HG03159 (cell line): ENCODE data around the gene FAM124A.

ENCODE experiments used
- ATAC-seq: cut with Tn5 transposase; IDR thresholded peaks from one replicate; pipeline ENCODE4 v1.9.1; 2021; ENCODE audit warnings: mild to moderate bottlenecking, moderate library complexity; ENCODE audit not compliant: unreplicated experiment

FAM124A gene

GRCh38 chr13:51222037-51222685 lies at the start of gene FAM124A:
Gene FAM124A (plus strand): TSS chr13:51222398. CDS start chr13:51222502, 104 bp downstream.
- peak; percentile 86 for ATAC-seq

- ATAC-seq: no peak
Measured at GRCh38 chr13:51175021-51175420, 47.2 kb upstream of the FAM124A start.

GRCh38 chr13:51175639-51176038 lies 46.6 kb upstream of the FAM124A start:
- ATAC-seq: no peak

GRCh38 chr13:51177188-51177587 lies 45.0 kb upstream of the FAM124A start:
- ATAC-seq: no peak

- ATAC-seq: no peak
Measured at GRCh38 chr13:51178456-51179074, 43.6 kb upstream of the FAM124A start.

GRCh38 chr13:51179432-51179971 lies 42.7 kb upstream of the FAM124A start:
- ATAC-seq: no peak

- ATAC-seq: no peak
Measured at GRCh38 chr13:51180853-51181511, 41.2 kb upstream of the FAM124A start.

GRCh38 chr13:51181786-51182383 lies 40.3 kb upstream of the FAM124A start:
- no peak for ATAC-seq

- no peak for ATAC-seq
Measured at GRCh38 chr13:51191743-51192142, 30.5 kb upstream of the FAM124A start.

GRCh38 chr13:51192348-51192747 lies 29.9 kb upstream of the FAM124A start:
- no peak for ATAC-seq

GRCh38 chr13:51193387-51193786 lies 28.8 kb upstream of the FAM124A start:
- ATAC-seq: no peak

GRCh38 chr13:51194942-51195341 lies 27.3 kb upstream of the FAM124A start:
- no peak for ATAC-seq

- no peak for ATAC-seq
Measured at GRCh38 chr13:51201886-51202285, 20.3 kb upstream of the FAM124A start.

- no peak for ATAC-seq
Measured at GRCh38 chr13:51202477-51203046, 19.6 kb upstream of the FAM124A start.

- no peak for ATAC-seq
Measured at GRCh38 chr13:51206584-51206983, 15.6 kb upstream of the FAM124A start.

GRCh38 chr13:51207881-51208280 lies 14.3 kb upstream of the FAM124A start:
- no peak for ATAC-seq

- no peak for ATAC-seq
Measured at GRCh38 chr13:51208716-51209115, 13.5 kb upstream of the FAM124A start.

- no peak for ATAC-seq
Measured at GRCh38 chr13:51211910-51212309, 10.3 kb upstream of the FAM124A start.

- no peak for ATAC-seq
Measured at GRCh38 chr13:51212758-51213157, 9.4 kb upstream of the FAM124A start.

GRCh38 chr13:51213173-51213728 lies 8.9 kb upstream of the FAM124A start:
- ATAC-seq: no peak

- no peak for ATAC-seq
Measured at GRCh38 chr13:51218626-51219025, 3.6 kb upstream of the FAM124A start.
